NCI-H128 (cell line): ENCODE data around the gene ZBP1.
"Not testable (repeated sequence)": the region's sequence is repeated elsewhere in the genome, so short reads cannot be mapped to it uniquely, and the experiment has no call there.

Experiments used
- DNase-seq: peaks from one replicate; lab custom pipeline; 2025; ENCODE audit not compliant: unreplicated experiment; lab: John Stamatoyannopoulos, UW

Gene ZBP1

GRCh38 chr20:57647933-57648785 lies 27.9 kb upstream of the ZBP1 start:
- DNase-seq: no peak

GRCh38 chr20:57647006-57647932 lies 27.0 kb upstream of the ZBP1 start:
- DNase-seq: no peak

GRCh38 chr20:57638895-57639236 lies 18.6 kb upstream of the ZBP1 start:
- DNase-seq: no peak

GRCh38 chr20:57638173-57638894 lies 18.1 kb upstream of the ZBP1 start:
- DNase-seq: no peak

- DNase-seq: no peak
Measured at GRCh38 chr20:57633945-57634491, 13.8 kb upstream of the ZBP1 start.

- no peak for DNase-seq
Measured at GRCh38 chr20:57632286-57632685, 12.1 kb upstream of the ZBP1 start.

GRCh38 chr20:57630061-57630460 lies 9.8 kb upstream of the ZBP1 start:
- DNase-seq: no peak

- DNase-seq: not testable (repeated sequence)
Measured at GRCh38 chr20:57629491-57629901, 9.3 kb upstream of the ZBP1 start.

GRCh38 chr20:57628962-57629308 lies 8.7 kb upstream of the ZBP1 start:
- not testable (repeated sequence) for DNase-seq

- DNase-seq: no peak
Measured at GRCh38 chr20:57628047-57628961, 8.1 kb upstream of the ZBP1 start.

GRCh38 chr20:57627339-57627738 lies 7.1 kb upstream of the ZBP1 start:
- no peak for DNase-seq

- DNase-seq: no peak
Measured at GRCh38 chr20:57625978-57626377, 5.8 kb upstream of the ZBP1 start.

GRCh38 chr20:57625181-57625958 lies 5.1 kb upstream of the ZBP1 start:
- DNase-seq: no peak

- DNase-seq: no peak
Measured at GRCh38 chr20:57624124-57624523, 3.9 kb upstream of the ZBP1 start.

- no peak for DNase-seq
Measured at GRCh38 chr20:57622579-57623381, 2.6 kb upstream of the ZBP1 start.

- DNase-seq: no peak
Measured at GRCh38 chr20:57622201-57622570, 2.0 kb upstream of the ZBP1 start.

GRCh38 chr20:57621421-57622200 lies 1.4 kb upstream of the ZBP1 start:
- no peak for DNase-seq

- no peak for DNase-seq
Measured at GRCh38 chr20:57620999-57621398, 773 bp upstream of the ZBP1 start.
